ENCODE measurements around the gene CDK5RAP3.
"Not testable (repeated sequence)": the region's sequence is repeated elsewhere in the genome, so short reads cannot be mapped to it uniquely, and the experiment has no call there.

Gene CDK5RAP3

DNA sequence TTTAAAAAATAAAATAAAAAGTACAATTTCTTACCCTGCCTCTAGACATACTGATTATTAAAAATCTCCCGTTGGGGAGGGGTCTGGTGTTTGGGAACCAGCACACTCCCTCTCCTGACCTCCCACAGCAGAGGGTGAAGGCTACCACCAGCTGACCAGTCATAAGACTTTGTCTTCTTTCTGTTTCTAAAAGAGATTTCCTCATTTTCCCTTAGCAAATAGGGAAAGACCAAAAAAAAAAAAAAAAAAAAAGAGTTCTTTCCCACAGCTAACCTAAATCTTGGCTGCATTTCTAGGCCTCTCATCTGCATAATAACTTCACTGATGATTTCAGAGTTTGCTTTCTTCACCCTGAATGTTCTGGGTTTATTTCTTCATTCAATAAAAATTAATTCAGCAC is 30.3 kb downstream of the CDK5RAP3 start:
- DNase-seq: no peak

- not testable (repeated sequence) for DNase-seq
Observed at GRCh38 chr17:48001657-48002056, 30.7 kb downstream of the CDK5RAP3 start.

DNA sequence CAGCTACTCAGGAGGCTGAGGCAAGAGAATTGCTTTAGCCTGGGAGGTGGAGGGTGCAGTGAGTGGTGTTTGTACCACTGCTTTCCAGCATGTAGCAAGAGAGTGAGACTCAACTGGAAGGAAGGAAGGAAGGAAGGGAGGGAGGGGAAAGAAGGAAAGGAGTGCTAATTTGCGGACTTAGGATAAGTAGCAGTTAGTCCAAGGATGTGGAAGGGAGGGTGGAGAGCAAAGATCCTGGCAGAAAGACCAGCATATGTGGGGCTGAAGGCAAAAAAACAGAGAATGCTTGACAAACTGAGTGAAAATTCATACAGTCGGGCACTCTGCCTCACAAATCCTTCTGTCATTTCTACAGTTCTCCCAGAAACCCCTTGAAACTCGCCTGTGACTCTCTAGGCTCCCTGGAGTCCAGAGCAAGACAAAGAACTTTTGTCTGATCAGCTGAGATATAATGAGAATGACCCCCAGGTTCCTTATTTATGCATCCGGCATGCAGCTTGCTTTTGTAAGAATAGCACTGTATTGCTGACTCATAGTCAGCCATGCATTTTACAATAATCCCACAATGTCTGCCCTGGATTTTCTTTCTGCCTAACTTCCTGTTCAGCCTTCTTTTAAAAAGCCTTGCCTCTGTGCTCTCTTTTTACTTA is 31.5 kb downstream of the CDK5RAP3 start:
- DNase-seq: peak; percentile 32

DNA sequence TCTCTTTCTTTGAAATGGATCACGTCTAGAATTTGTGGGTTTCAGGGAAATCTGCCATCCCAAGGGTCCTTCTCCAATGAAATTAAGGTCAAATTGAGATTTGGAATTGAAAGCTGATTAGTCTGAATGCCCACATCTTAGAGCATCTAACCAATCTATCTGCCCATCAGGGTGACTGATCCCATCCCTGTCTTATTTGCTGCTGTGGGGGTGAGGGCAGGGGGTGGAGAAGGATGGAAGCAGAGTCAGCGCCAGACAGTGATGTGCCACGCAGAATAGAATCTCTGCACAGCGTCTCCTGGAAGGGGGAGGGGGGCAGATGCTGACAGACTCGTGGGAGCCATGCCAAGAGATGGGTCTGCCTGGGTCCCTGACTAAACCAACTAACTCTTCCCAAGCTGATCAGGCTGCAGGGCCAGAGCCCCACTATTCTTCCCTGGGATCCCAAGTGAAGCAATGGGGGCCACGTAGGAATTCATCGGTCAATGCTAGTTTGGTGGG is 32.1 kb downstream of the CDK5RAP3 start:
- no peak for DNase-seq

DNA sequence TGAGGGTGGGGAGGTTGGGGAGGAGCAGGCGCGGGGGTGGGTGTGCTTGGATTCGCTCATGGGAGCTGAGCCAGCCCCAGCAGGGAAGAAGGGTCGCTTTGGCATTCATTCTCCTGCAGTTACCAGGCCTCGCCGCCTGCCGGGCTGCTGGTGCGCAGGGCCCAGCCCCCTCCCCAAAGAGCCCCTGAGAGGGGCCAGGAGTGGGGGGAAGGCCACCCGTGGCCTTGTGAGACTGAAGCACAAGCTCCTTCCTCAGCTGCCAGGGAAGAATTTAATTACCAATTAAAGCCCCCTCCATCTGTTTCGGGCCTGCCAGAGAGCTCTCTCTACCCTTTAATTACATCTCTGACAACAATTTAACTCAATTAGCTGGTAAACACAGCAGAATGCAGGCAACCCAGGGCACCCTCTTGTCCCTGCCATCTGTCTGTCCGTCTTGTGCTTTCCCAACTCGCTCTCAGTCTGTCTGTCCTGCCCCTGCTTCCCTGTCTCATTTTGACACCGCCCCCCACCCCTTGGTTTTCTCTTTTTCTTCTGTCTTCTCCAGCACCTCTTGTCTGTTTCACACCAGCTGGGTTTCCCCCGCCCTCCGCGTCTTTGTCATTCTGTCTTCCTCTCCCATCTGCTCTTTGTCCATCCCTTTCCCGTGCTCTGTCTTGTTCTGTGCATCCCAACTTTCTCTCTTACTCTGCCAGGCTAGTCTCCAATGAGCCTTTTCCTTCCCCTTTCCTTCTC is 32.7 kb downstream of the CDK5RAP3 start:
- no peak for DNase-seq

- DNase-seq: peak; percentile 43
Observed at GRCh38 chr17:48004983-48005382, 34.1 kb downstream of the CDK5RAP3 start.

DNA sequence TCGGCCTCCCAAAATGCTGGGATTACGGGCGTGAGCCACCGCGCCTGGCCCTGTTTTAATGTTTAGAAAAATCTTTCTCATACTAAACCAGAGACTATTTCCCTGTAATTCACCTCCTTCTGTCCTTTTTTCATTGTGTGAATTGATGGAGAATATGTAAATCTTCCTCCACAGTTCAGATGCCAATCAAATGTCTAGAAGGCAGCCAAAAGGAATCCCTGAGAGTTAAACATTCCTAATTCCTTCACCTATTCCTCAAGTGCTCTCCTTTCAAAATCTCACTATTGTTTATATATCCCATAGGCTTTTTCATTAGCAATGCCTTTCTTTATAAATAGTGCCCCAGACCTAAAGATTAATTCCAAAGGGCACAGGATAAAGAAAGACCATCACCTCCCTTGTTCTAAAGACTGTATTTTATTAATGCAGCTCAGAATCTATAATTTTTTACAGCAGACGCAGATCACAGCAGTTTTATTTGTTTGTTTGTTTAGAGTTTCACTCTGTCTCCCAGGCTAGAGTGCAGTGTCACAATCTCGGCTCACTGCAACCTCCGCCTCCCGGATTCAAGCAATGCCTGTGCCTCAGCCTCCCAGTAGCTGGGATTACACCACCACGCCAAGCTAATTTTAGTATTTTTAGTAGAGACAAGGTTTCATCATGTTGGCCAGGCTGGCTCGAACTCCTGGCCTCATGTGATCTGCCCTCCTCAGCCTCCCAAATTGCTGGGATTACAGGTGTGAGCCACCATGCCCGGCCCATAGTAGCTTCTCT is 36.2 kb downstream of the CDK5RAP3 start:
- no peak for DNase-seq

DNA sequence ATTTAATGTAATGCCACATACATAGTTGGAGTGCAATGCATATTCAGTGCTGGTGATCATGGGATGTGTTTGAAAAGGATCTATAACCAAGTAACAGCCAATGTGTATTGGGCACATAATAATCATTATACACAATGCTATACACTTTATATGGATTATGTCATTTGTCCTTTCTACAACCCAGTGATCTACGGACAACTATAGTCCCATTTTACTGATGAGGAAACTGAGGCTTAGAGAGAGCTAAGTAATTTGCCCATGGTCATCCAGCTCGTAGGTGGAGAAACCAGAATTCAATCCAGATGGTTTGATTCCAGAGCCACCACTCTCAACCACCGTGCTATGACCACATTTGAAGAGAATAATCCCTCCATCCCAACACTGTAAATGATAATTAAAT is 39.3 kb downstream of the CDK5RAP3 start:
- no peak for DNase-seq

DNA sequence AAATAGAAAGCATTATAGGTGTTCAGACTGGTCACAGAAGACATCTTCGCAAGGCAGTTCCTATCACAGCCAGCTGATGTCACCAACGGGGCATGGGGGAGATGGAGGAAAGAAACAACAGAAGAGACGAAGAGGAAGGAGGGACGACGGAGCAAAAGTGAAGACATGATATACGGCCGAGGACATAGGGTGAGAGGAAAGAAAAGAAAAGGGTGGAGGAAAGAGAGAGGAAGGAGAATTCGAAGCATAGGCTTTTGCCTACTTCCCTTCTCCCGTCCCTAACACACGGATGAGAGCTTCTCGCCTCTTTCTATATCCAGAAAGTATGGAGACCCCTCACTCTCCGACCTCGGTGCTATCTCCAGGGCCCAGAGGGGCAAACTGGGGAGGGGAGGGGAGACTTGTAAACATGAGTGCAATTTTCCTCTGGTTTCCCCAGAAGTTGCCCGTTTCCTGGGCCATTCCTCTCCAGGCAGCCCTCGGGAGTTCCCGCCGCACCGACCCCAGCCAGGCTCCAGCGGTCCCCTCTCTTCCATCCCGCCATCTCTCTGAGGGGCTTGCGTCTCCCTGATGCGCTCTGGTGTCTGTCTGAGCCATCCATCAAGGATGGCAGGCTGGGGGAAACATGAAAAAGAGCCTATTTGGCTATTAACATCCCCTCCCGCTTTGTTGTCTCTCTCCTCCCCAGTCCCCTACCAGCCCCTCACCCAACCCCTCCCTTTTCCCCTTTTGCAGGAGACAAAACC is 40.7 kb downstream of the CDK5RAP3 start:
- DNase-seq: peak; percentile 70

DNA sequence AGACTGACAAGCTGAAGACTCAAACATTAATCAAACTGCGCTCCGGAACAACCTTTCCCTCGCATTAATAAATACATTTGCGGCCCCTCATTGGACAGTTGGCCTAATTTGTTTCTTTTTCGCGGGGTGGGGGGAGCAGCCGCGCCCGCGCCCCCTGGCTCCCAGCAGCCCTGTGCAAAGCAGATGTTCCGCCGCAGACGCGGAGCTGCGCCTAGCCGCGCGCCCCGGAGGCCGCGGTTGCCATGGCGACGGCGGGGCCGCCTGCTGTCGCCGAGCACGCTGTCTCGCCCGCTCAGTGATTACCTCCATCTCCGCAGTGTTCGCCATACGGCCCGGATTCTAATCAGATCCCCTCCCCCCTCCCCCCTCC is 41.2 kb downstream of the CDK5RAP3 start:
- peak; percentile 68 for DNase-seq

DNA sequence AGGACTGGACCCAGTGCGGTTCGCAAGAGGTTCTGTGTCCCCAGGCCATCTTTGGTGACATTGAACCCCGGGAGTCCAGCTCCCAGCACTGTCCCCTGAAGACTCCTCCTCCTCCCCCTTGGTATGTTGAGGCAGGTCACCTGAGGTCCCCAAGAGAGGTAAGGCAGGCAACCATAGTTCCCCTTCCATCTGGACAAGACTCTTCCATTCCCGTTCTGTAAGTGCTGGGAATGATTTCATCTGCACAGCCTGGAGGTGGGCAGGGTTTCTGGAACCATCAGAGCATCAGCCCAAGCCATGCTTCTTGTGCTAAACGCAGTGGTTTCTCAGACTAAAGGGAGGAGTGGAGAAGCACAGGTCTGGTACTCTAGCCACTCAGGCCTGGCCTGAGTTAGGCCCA is 41.7 kb downstream of the CDK5RAP3 start:
- DNase-seq: no peak

GRCh38 chr17:48013876-48014594 is 43.1 kb downstream of the CDK5RAP3 start:
- DNase-seq: no peak

GRCh38 chr17:48014595-48015111 is 43.7 kb downstream of the CDK5RAP3 start:
- no peak for DNase-seq

DNA sequence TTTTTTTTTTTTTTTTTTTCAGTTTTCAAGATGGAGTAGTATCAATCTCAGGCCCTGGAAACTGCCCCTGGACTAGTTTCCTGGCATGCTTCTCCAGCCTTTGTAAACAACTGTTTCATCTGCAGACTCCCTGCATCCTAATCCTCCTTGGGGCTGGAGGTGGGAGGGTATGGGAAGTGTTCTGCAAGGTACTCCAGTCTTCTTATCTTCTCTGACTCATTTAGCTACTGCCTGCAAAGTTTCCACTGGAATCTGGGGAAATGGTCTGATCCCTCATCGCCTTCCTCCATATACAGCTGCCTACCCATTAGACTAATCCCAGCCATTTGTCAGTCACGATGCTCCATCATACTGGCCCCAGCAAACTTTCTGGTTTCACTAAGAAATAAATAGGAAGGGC is 45.2 kb downstream of the CDK5RAP3 start:
- no peak for DNase-seq

DNA sequence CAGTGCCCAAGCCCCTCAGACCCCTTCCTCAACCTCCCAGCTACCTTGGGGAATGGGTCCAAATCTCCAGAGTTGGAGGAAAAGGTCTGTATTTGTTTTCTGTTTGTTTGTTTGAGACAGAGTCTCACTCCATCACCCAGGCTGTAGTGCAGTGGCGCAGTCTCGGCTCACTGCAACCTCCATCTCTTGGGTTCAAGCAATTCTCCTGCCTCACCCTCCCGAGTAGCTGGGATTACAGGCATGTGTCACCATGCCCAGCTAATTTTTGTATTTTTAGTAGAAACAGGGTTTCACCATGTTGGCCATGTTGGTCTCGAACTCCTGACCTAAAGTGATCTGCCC is 46.9 kb downstream of the CDK5RAP3 start:
- not testable (repeated sequence) for DNase-seq

GRCh38 chr17:48021934-48022333 is 51.0 kb downstream of the CDK5RAP3 start:
- DNase-seq: no peak

DNA sequence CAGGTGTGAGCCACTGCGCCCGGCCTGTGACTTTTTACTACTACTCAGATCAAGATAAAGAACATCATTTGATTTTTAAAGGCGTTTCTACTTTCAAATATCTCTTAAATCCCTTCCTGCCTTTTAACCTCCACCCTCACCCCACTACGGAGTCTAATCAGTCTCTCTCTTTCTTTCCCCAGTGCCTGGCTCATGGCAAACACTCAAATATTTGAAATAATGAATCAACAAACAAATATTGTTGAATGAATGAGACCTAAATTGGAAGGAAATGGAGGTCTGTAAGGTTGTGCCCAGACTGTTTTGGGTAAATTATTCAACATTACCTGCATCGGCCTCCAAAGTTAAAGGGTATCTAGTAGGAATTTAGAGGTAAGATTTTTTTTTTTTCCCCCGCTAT is 52.0 kb downstream of the CDK5RAP3 start:
- no peak for DNase-seq

DNA sequence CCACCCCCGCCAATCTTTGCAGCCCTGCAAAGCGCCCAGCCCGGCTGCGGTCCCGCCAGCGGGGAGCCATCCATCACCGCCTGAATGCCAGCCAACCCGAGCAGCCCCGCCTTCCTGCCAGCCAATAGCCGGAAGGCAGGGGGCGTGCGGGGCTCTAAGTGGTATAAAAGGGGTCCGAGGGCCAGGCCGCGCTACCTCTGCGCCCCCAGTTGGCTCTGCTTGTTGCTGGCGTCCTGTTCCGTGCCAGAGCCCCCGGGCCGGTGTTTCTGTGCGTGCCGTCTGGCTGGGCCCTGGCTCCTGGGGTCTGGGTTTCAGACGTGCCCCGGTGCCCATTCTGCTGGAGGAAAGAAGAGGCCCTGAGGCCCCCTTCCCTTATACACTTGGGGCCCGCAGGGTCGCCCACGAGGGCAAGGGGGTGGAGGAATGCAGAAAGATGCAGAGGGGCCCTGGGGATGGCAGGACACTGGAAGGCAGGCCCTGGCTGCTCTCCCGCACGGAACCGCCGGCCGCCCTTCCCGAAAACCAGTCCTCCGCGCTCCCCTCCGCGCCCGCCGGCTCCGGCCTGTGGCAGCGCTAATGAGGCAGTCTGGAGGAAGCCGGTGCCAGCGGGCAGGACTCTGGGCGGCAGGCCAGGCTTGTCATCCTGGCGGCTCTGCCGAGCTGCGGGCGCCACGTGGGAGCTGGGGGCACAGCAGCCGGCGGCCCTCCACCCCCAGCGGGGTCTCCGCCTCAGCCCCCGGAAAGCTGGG is 52.7 kb downstream of the CDK5RAP3 start:
- DNase-seq: peak; percentile 70

DNA sequence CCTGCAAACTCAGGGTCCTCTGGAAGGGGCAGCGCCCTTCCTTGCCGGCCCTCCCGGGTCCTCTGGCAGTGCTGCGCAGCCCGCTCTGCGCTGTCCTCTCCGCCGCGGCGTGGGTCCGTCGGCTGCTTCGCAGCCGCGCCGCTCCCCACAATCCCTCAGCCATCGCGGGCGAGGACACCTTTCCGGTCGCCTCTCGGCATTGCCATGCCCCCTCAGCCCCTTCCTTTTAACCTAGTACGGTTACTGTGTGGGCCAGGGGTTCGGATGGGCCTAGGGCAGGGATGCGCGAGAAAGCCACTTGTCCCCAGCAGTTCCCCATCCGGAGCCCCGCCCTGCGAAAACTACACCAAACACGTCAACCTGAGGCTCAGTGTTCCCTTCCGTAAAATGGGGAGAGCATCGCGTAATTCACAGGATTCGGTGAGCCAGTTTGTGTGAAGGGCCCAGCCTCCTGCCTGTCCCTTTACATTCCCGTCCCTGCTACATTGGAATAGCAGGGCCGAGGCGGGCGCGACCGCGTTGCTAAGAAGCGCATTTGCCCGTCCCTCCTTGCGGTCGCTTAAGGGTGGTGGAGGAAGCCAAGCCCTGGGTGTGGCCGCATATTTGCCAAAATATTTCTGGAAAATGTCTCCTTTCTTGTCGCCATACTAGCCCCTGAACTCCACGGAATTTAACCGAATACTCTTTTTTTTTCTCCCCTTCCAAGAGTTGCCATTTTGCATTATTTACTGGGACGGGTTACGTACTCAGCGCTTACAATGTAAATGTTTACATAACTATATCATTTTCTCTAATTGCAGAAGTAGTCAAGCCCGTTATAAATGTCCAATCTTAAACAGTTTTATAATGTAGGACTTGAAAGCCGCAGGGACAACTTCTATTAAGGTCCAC is 53.5 kb downstream of the CDK5RAP3 start:
- peak; percentile 59 for DNase-seq

Data from activated CD4-positive, alpha-beta T cell treated with anti-CD3 and anti-CD28 coated beads, Interleukin-2, amount 50 U/mL, for 16 hours (primary cell).